Measurements from ENCODE around the gene PDS5A.
"Not testable (repeated sequence)": the region's sequence is repeated elsewhere in the genome, so short reads cannot be mapped to it uniquely, and the experiment has no call there.

Gene PDS5A

GRCh38 chr4:39808231-39808749, 169.4 kb downstream of the PDS5A start:
- ChIA-PET CTCF (no interaction called here), POLR2A (interaction anchor here (0.7 kb wide), 1 partner anchor 22 kb away, joined by 6 read pairs; no protein-coding TSS in a partner anchor)
- TF ChIP-seq ATF2 (tag by site-specific recombination; IDR thresholded peaks at IDR 0.05; ENCODE audit: low read depth): no peak
- TF ChIP-seq ZNF664 (tag by site-specific recombination; IDR thresholded peaks at IDR 0.05): peak; percentile 33; the same call in 1 of the 2 replicates
- no peak overlapping the region for H3K27ac ChIP-seq (ENCODE audit: extremely low read depth, low read depth, low read length)
- no peaks in the 10 kb centered on the region for H3K36me3 ChIP-seq (ENCODE audit: control insufficient read depth in 2 of 2, insufficient read depth in 1 of 2, low read length in 2 of 2)
- no peaks in the 10 kb centered on the region for H3K4me1 ChIP-seq (ENCODE audit: control insufficient read depth, insufficient read depth, low read length)
- H3K4me3 ChIP-seq (ENCODE audit: low read depth, low read length): no peak overlapping the region
- H3K9me3 ChIP-seq (ENCODE audit: control insufficient read depth, insufficient read depth, low read depth, low read length): no peaks in the 10 kb centered on the region

- ChIA-PET POLR2A (no interaction called here), CTCF (no interaction called here)
- no peak overlapping the region for H3K4me3 ChIP-seq (ENCODE audit: low read depth, low read length)
- H3K36me3 ChIP-seq (ENCODE audit: control insufficient read depth in 2 of 2, insufficient read depth in 1 of 2, low read length in 2 of 2): no peaks in the 10 kb centered on the region
- TF ChIP-seq ZNF791 (tag by site-specific recombination; IDR thresholded peaks at IDR 0.05): no peak
- 0 out of 2 replicates have a peak, but pooled peaks have one; percentile 12 for TF ChIP-seq ZNF121 (tag by site-specific recombination; IDR thresholded peaks at IDR 0.05)
- TF ChIP-seq PRDM1 (tag by site-specific recombination; IDR thresholded peaks at IDR 0.05): no peak
- H3K4me1 ChIP-seq (ENCODE audit: control insufficient read depth, insufficient read depth, low read length): no peaks in the 10 kb centered on the region
- H3K9me3 ChIP-seq (ENCODE audit: control insufficient read depth, insufficient read depth, low read depth, low read length): no peaks in the 10 kb centered on the region
- H3K27ac ChIP-seq (ENCODE audit: extremely low read depth, low read depth, low read length): no peak overlapping the region
Observed at GRCh38 chr4:39802005-39802404, 175.7 kb downstream of the PDS5A start.

- H3K4me1 ChIP-seq (ENCODE audit: control insufficient read depth, insufficient read depth, low read length); POLR2A ChIA-PET; H3K4me3 ChIP-seq (ENCODE audit: low read depth, low read length); H3K36me3 ChIP-seq (ENCODE audit: control insufficient read depth in 2 of 2, insufficient read depth in 1 of 2, low read length in 2 of 2); H3K27ac ChIP-seq (ENCODE audit: extremely low read depth, low read depth, low read length); CTCF ChIA-PET; H3K9me3 ChIP-seq (ENCODE audit: control insufficient read depth, insufficient read depth, low read depth, low read length): not testable (repeated sequence)
Observed at GRCh38 chr4:39792976-39793375, 184.7 kb downstream of the PDS5A start.

- ChIA-PET POLR2A (no interaction called here), CTCF (no interaction called here)
- TF ChIP-seq TSHZ1 (tag by site-specific recombination; IDR thresholded peaks at IDR 0.05; ENCODE audit: borderline replicate concordance): no peak
- no peak for TF ChIP-seq SP7 (tag by site-specific recombination; IDR thresholded peaks at IDR 0.05)
- no peak for TF ChIP-seq ZBTB1 (tag by site-specific recombination; IDR thresholded peaks at IDR 0.05)
- TF ChIP-seq WT1 (tag by site-specific recombination; IDR thresholded peaks at IDR 0.05): no peak
- TF ChIP-seq ZNF433 (tag by site-specific recombination; IDR thresholded peaks at IDR 0.05; ENCODE audit: low read depth): no peak
- no peak for TF ChIP-seq ZNF311 (tag by site-specific recombination; IDR thresholded peaks at IDR 0.05; ENCODE audit: borderline replicate concordance)
- TF ChIP-seq ZNF394 (tag by site-specific recombination; IDR thresholded peaks at IDR 0.05; ENCODE audit: borderline replicate concordance): no peak
- no peak for TF ChIP-seq ZNF664 (tag by site-specific recombination; IDR thresholded peaks at IDR 0.05)
- TF ChIP-seq ZNF350 (tag by site-specific recombination; IDR thresholded peaks at IDR 0.05): no peak
- no peak for TF ChIP-seq ZNF621 (tag by site-specific recombination; IDR thresholded peaks at IDR 0.05)
- TF ChIP-seq ZNF544 (tag by site-specific recombination; IDR thresholded peaks at IDR 0.05): no peak
- TF ChIP-seq ZNF274 (IDR thresholded peaks at IDR 0.05; ENCODE audit: low read length): no peak
- no peak for TF ChIP-seq ZNF274 (tag by site-specific recombination; IDR thresholded peaks at IDR 0.05; ENCODE audit: borderline replicate concordance)
- no peak for TF ChIP-seq BCL6B (tag by site-specific recombination; IDR thresholded peaks at IDR 0.05)
- TF ChIP-seq ZNF660 (tag by site-specific recombination; IDR thresholded peaks at IDR 0.05): no peak
- no peak for TF ChIP-seq ZNF214 (tag by site-specific recombination; IDR thresholded peaks at IDR 0.05; ENCODE audit: borderline replicate concordance)
- no peak for TF ChIP-seq ZXDB (tag by site-specific recombination; IDR thresholded peaks at IDR 0.05)
- TF ChIP-seq ZSCAN23 (tag by site-specific recombination; IDR thresholded peaks at IDR 0.05): no peak
- Histone ChIP-seq H3K4me1 (ENCODE audit: control insufficient read depth, insufficient read depth, low read length) (no peaks in the 10 kb centered on the region), H3K4me3 (ENCODE audit: low read depth, low read length) (no peak overlapping the region), H3K9me3 (ENCODE audit: control insufficient read depth, insufficient read depth, low read depth, low read length) (no peaks in the 10 kb centered on the region), H3K36me3 (ENCODE audit: control insufficient read depth in 2 of 2, insufficient read depth in 1 of 2, low read length in 2 of 2) (no peaks in the 10 kb centered on the region), H3K27ac (ENCODE audit: extremely low read depth, low read depth, low read length) (no peak overlapping the region)
Observed at GRCh38 chr4:39792529-39792928, 185.2 kb downstream of the PDS5A start.
